ENCODE measurements around the gene ITGA8. TPM values are rescaled to one million over a fixed set of nuclear protein-coding genes. Genes with fewer than 3 reads are reported as not detected.

The ITGA8 gene
- total RNA-seq, 1 experiment from 2014 or later, result 0.02 TPM

DNA sequence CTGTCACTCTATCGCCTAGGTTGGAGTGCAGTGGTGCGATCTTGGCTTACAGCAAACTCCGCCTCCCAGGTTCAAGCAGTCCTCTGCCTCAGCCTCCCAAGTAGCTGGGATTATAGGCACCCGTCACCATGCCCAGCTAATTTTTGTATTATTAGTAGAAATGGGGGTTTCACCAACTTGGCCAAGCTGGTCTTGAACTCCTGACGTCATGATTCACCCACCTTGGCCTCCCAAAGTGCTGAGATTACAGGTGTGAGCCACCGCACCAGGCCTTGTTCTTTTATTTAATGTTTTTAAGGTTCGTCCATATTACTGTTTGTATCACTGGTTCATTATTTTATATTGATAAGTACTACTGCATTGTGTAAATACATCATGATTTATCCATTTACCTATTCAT is 10.2 kb upstream of the ITGA8 start:
- H3K27me3 ChIP-seq (ENCODE audit: insufficient read depth, low read length), result no peaks in the 10 kb centered on the region
- H2AFZ ChIP-seq (ENCODE audit: low read depth, low read length, poor library complexity, severe bottlenecking), result no peak overlapping the region
- BruUV-seq (replicated peaks), result no TSS peak
- CTCF ChIA-PET, result no interaction called here
- no peak for TF ChIP-seq CEBPB (IDR thresholded peaks at IDR 0.05; ENCODE audit: low read depth)
- no peak for TF ChIP-seq CTCF (IDR thresholded peaks at IDR 0.05 in 2 of 3, conservative IDR thresholded peaks at IDR 0.05 in 1 of 3; ENCODE audit: borderline replicate concordance in 1 of 3, insufficient read depth in 1 of 3, low read depth in 2 of 3, low read length in 2 of 3)
- TF ChIP-seq, protein P1, sequence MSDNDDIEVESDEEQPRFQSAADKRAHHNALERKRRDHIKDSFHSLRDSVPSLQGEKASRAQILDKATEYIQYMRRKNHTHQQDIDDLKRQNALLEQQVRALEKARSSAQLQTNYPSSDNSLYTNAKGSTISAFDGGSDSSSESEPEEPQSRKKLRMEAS (IDR thresholded peaks at IDR 0.05), result no peak
- TF ChIP-seq EZH2phosphoT487 (IDR thresholded peaks at IDR 0.05; ENCODE audit: borderline replicate concordance), result no peak
- TF ChIP-seq CBX3 (IDR thresholded peaks at IDR 0.05; ENCODE audit: low read depth), result no peak
- TF ChIP-seq SIN3A (IDR thresholded peaks at IDR 0.05; ENCODE audit: low read depth), result no peak
- H3K4me3 ChIP-seq (replicated peaks in 1 of 2; ENCODE audit: low read depth in 1 of 2, low read length in 2 of 2), result no peak overlapping the region
- H3K79me2 ChIP-seq (ENCODE audit: insufficient read depth, low read length), result no peaks in the 10 kb centered on the region
- no peaks in the 10 kb centered on the region for H4K20me1 ChIP-seq (ENCODE audit: insufficient read depth)
- peaks cover 0 to 3% of the 10 kb centered on the region in 2 experiments; a peak in 1 of 4 replicates for H3K9me3 ChIP-seq (ENCODE audit: control insufficient read depth in 1 of 2, insufficient read depth in 1 of 2, low read depth in 1 of 2, low read length in 2 of 2)
- H3K9me2 ChIP-seq (ENCODE audit: insufficient read depth), result no peaks in the 10 kb centered on the region
- intact Hi-C loops (cut with micrococcal nuclease), result loop anchor here (5.0 kb wide), 1 partner anchor 143 kb away; no protein-coding TSS in a partner anchor
- H3K9ac ChIP-seq (ENCODE audit: low read length), result no peak overlapping the region
- ATAC-seq (no peak), DNase-seq (ENCODE audit: low read depth, low spot score) (no peak)
- no peaks in the 10 kb centered on the region for H3K36me3 ChIP-seq (ENCODE audit: control insufficient read depth in 1 of 2, insufficient read depth in 2 of 2, low read length in 2 of 2)
- H3K4me1 ChIP-seq (ENCODE audit: control insufficient read depth in 1 of 2, insufficient read depth in 2 of 2, low read length in 2 of 2), result no peaks in the 10 kb centered on the region
- no peak overlapping the region for H3K4me2 ChIP-seq (ENCODE audit: low read length)
- POLR2A ChIA-PET, result no interaction called here
- no peak overlapping the region for H3K27ac ChIP-seq (ENCODE audit: low read depth, low read length)
- RAD21 ChIA-PET (ENCODE audit: low non-redundant PET in 1 of 2, low total read pairs in 2 of 2, uncharacterized antibody in 2 of 2, unreplicated experiment in 2 of 2), result no interaction called here

DNA sequence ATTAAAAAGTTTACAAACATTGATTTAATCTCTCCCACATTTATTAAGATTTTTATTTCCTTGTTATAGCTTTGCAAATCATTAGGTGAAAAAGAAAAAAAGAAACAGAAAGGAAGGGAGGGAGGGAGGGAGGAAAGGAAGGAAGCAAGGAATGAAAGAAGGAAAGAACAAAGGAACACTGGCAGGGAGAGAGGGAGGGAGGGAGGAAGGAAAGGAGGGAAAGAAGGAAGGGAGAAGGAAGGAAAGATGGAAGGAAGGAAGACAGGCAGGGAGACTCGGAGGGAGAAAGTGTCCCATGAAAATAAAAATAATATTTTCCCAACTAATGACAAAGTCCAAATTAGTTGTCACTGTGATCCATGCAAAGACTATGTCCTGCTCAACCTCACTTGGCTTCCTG is 6.3 kb upstream of the ITGA8 start:
- Histone ChIP-seq H3K9me3 (ENCODE audit: control insufficient read depth in 1 of 2, insufficient read depth in 1 of 2, low read depth in 1 of 2, low read length in 2 of 2) (peaks cover 0 to 3% of the 10 kb centered on the region in 2 experiments; a peak in 1 of 4 replicates), H3K27me3 (ENCODE audit: insufficient read depth, low read length) (peaks cover 15% of the 10 kb centered on the region), H3K27ac (ENCODE audit: low read depth, low read length) (no peak overlapping the region), H3K4me2 (ENCODE audit: low read length) (no peak overlapping the region), H3K9ac (ENCODE audit: low read length) (no peak overlapping the region), H2AFZ (ENCODE audit: low read depth, low read length, poor library complexity, severe bottlenecking) (no peak overlapping the region), H4K20me1 (ENCODE audit: insufficient read depth) (no peaks in the 10 kb centered on the region), H3K4me3 (replicated peaks in 1 of 2; ENCODE audit: low read depth in 1 of 2, low read length in 2 of 2) (no peak overlapping the region), H3K4me1 (ENCODE audit: control insufficient read depth in 1 of 2, insufficient read depth in 2 of 2, low read length in 2 of 2) (no peaks in the 10 kb centered on the region), H3K9me2 (ENCODE audit: insufficient read depth) (no peaks in the 10 kb centered on the region), H3K79me2 (ENCODE audit: insufficient read depth, low read length) (no peaks in the 10 kb centered on the region), H3K36me3 (ENCODE audit: control insufficient read depth in 1 of 2, insufficient read depth in 2 of 2, low read length in 2 of 2) (no peaks in the 10 kb centered on the region)
- CTCF ChIA-PET, result interaction anchor here (1.7 kb wide), 1 partner anchor 141 kb away, joined by 3 read pairs; no protein-coding TSS in a partner anchor
- no peak for DNase-seq (ENCODE audit: low read depth, low spot score)
- RAD21 ChIA-PET (ENCODE audit: low non-redundant PET in 1 of 2, low total read pairs in 2 of 2, uncharacterized antibody in 2 of 2, unreplicated experiment in 2 of 2), result no interaction called here
- intact Hi-C loops (cut with micrococcal nuclease), result loop anchor here (5.0 kb wide), 1 partner anchor 139 kb away; no protein-coding TSS in a partner anchor
- ATAC-seq, result no peak
- BruUV-seq (replicated peaks), result no TSS peak
- POLR2A ChIA-PET, result no interaction called here
- TF ChIP-seq RAD21 (IDR thresholded peaks at IDR 0.05; ENCODE audit: low read depth) (no peak), ZNF274 (IDR thresholded peaks at IDR 0.05; ENCODE audit: low read depth, low read length) (no peak), JUND (IDR thresholded peaks at IDR 0.05) (no peak), ZFX (IDR thresholded peaks at IDR 0.05) (no peak), EGR1 (IDR thresholded peaks at IDR 0.05; ENCODE audit: low read depth) (no peak), TCF7L2 (IDR thresholded peaks at IDR 0.05; ENCODE audit: borderline replicate concordance, extremely low read depth, insufficient read depth, insufficient read length) (no peak), YY1 (IDR thresholded peaks at IDR 0.05; ENCODE audit: extremely low read depth, insufficient replicate concordance, low read depth, low read length) (no peak), EZH2 (IDR thresholded peaks at IDR 0.05) (no peak)
- TF ChIP-seq, protein P2, sequence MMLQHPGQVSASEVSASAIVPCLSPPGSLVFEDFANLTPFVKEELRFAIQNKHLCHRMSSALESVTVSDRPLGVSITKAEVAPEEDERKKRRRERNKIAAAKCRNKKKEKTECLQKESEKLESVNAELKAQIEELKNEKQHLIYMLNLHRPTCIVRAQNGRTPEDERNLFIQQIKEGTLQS (IDR thresholded peaks at IDR 0.05), result no peak
- TF ChIP-seq, protein P1 (IDR thresholded peaks at IDR 0.05), result no peak
- TF ChIP-seq, protein P3, sequence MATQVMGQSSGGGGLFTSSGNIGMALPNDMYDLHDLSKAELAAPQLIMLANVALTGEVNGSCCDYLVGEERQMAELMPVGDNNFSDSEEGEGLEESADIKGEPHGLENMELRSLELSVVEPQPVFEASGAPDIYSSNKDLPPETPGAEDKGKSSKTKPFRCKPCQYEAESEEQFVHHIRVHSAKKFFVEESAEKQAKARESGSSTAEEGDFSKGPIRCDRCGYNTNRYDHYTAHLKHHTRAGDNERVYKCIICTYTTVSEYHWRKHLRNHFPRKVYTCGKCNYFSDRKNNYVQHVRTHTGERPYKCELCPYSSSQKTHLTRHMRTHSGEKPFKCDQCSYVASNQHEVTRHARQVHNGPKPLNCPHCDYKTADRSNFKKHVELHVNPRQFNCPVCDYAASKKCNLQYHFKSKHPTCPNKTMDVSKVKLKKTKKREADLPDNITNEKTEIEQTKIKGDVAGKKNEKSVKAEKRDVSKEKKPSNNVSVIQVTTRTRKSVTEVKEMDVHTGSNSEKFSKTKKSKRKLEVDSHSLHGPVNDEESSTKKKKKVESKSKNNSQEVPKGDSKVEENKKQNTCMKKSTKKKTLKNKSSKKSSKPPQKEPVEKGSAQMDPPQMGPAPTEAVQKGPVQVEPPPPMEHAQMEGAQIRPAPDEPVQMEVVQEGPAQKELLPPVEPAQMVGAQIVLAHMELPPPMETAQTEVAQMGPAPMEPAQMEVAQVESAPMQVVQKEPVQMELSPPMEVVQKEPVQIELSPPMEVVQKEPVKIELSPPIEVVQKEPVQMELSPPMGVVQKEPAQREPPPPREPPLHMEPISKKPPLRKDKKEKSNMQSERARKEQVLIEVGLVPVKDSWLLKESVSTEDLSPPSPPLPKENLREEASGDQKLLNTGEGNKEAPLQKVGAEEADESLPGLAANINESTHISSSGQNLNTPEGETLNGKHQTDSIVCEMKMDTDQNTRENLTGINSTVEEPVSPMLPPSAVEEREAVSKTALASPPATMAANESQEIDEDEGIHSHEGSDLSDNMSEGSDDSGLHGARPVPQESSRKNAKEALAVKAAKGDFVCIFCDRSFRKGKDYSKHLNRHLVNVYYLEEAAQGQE (IDR thresholded peaks at IDR 0.05; ENCODE audit: low read depth), result no peak
